HG02870 (cell line): ENCODE data around the gene PLEKHG2.

Experiments
- ATAC-seq: cut with Tn5 transposase; IDR thresholded peaks from one replicate; pipeline ENCODE4 v1.9.1; 2021; ENCODE audit warnings: mild to moderate bottlenecking, moderate library complexity; ENCODE audit not compliant: unreplicated experiment

The PLEKHG2 gene

GRCh38 chr19:39473443-39473960 lies 61.0 kb downstream of the PLEKHG2 start:
- ATAC-seq: no peak

DNA sequence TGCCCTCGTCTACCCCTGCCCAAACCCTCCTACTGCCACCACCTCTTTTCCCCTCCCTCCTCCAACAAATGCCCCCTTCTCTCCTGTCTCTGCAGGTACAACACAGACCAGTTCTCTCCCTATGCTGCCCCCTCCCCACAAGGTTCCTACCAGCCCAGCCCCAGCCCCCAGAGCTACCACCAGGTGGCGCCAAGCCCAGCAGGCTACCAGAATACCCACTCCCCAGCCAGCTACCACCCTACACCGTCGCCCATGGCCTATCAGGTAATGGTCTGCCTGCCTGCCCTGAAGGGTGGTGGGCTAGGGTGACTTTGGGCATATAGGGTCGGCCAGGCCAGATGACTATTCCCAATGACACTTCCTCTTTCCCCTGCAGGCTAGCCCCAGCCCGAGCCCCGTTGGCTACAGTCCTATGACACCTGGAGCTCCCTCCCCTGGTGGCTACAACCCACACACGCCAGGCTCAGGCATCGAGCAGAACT lies 61.7 kb downstream of the PLEKHG2 start:
- ATAC-seq: no peak

- ATAC-seq: no peak
These were observed 63.3 kb downstream of the PLEKHG2 start for GRCh38 chr19:39475748-39476147.
